ENCODE measurements around the gene MKKS. TPM values are rescaled to one million over a fixed set of nuclear protein-coding genes. Genes with fewer than 3 reads are reported as not detected.
"Not testable (repeated sequence)": the region's sequence is repeated elsewhere in the genome, so short reads cannot be mapped to it uniquely, and the experiment has no call there.

MKKS gene
- total RNA-seq, 1 experiment from 2014 or later = 12.1 TPM

DNA sequence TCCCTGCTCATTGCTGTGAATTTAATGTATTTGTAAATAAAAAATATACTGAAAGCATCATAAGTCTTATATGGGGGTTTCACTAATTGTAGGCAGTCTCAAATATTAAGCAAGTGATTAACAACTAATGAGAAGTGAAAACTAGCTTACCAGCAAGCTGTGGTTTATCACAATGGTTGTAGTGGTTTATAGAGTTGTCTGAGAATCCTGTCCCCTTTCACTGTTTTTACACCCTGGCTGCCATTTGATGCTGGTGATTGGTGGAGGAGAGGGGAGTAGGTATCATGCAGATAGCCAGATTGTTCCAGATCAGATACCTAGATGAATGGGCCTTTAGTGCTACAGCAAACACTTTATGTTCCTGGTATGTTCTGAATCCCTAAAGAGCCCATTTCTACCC lies 6.0 kb downstream of the MKKS start:
- Mint-ChIP-seq H3K27me3 (ENCODE audit: unreplicated experiment) (no peaks in the 10 kb centered on the region), H3K4me3 (ENCODE audit: low read depth, unreplicated experiment) (no peak overlapping the region), H3K36me3 (ENCODE audit: insufficient read depth, unreplicated experiment) (peaks cover 19% of the 10 kb centered on the region), H3K9me3 (ENCODE audit: low read depth, unreplicated experiment) (no peaks in the 10 kb centered on the region), H3K4me1 (ENCODE audit: low read depth, unreplicated experiment) (peaks cover 65% of the 10 kb centered on the region), H3K27ac (ENCODE audit: unreplicated experiment) (no peak overlapping the region)
- intact Hi-C loops (cut with micrococcal nuclease; ENCODE audit: unreplicated experiment) = loop anchor here (5.0 to 10.0 kb wide), 3 partner anchors 123 to 811 kb away; no protein-coding TSS in a partner anchor
- TF ChIP-seq, protein P1, sequence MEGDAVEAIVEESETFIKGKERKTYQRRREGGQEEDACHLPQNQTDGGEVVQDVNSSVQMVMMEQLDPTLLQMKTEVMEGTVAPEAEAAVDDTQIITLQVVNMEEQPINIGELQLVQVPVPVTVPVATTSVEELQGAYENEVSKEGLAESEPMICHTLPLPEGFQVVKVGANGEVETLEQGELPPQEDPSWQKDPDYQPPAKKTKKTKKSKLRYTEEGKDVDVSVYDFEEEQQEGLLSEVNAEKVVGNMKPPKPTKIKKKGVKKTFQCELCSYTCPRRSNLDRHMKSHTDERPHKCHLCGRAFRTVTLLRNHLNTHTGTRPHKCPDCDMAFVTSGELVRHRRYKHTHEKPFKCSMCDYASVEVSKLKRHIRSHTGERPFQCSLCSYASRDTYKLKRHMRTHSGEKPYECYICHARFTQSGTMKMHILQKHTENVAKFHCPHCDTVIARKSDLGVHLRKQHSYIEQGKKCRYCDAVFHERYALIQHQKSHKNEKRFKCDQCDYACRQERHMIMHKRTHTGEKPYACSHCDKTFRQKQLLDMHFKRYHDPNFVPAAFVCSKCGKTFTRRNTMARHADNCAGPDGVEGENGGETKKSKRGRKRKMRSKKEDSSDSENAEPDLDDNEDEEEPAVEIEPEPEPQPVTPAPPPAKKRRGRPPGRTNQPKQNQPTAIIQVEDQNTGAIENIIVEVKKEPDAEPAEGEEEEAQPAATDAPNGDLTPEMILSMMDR (IDR thresholded peaks at IDR 0.05; ENCODE audit: unreplicated experiment) = no peak
- BruUV-seq (replicated peaks) = no TSS peak
- CTCF ChIA-PET = no interaction called here
- DNase-seq = no peak

DNA sequence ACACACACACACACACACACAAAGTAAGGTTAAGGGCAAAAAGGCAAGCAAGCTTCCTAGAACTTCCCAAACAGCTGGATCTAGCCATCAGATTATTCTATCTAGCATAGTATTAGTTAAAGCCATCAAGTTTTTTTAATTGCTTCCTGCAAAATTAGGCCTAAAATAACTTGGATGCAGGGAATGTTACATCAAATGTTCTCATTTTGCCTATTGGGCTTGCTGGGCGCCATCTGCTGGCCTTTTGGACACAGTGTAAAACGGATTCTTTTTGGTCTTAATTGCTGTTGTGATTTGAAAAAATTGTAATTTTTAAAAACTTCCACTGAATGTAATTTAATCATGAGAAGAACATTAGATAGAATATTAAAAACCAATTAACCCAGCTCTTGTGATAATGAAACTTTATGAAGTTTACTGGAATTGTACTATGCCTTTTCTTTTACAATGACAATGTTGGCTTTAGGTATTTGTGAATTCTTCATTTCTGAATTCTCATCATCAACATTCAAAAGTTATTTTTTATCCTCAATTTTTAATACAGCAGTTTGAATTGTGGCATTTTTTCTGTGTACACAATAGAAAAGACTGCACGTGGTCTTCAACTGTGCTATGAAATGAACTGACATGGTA lies 6.8 kb downstream of the MKKS start:
- Mint-ChIP-seq H3K9me3 (ENCODE audit: low read depth, unreplicated experiment) (no peaks in the 10 kb centered on the region), H3K4me1 (ENCODE audit: low read depth, unreplicated experiment) (peaks cover 64% of the 10 kb centered on the region), H3K27me3 (ENCODE audit: unreplicated experiment) (no peaks in the 10 kb centered on the region), H3K36me3 (ENCODE audit: insufficient read depth, unreplicated experiment) (peaks cover 19% of the 10 kb centered on the region), H3K4me3 (ENCODE audit: low read depth, unreplicated experiment) (no peak overlapping the region), H3K27ac (ENCODE audit: unreplicated experiment) (peak overlapping the region; percentile 57)
- intact Hi-C loops (cut with micrococcal nuclease; ENCODE audit: unreplicated experiment) = loop anchor here (1.0 to 10.0 kb wide), 4 partner anchors 122 to 810 kb away; no protein-coding TSS in a partner anchor
- TF ChIP-seq, protein P1 (IDR thresholded peaks at IDR 0.05; ENCODE audit: unreplicated experiment) = peak; percentile 36
- CTCF ChIA-PET = interaction anchor here (1.1 kb wide), 1 partner anchor 39 kb away, joined by 3 read pairs; no protein-coding TSS in a partner anchor
- DNase-seq = peak; percentile 32
- BruUV-seq (replicated peaks) = no TSS peak

DNA sequence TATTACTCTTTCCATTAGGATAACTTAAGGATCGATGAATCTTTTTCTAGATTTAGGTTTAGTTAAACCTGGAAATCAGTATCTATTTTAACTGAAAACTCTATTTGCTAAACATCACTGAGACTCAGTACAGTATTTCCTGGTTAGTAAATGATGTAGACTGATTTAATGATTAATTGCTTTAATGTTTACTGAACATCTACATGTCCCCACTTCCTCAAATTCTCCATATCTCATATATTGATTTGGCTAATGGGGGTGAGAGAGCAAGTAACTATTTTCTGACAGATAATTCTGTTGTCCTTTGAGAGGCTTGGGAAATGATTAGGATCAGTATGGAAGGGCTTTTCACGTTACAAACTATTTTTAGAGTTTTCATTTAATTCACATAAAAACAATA lies 10.3 kb downstream of the MKKS start:
- no TSS peak for BruUV-seq (replicated peaks)

DNA sequence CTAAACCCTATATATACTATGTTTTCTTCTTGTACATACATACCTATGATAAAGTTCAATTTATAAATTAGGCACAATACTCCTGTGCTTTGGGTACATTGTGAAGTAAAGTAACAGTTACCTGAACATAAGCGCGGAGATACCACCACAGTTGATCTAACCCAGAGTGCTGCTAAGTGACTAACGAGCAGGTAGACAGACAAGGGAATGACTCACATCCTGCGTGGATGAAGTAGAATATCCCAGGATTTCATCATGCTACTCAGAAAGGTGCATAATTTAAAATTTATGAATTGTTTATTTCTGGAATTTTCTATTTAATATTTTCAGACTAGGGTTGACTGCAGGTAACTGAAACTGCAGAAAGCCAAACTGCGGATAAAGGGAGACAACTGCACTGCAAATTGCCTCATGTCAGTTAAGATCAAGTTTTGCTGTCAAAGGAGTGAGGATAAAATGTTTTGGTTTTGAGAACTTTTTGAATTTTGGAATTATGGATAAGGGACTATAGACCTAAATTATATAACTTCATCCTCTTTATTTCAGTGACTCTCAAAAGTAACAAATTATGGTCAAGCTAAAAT lies 14.4 kb downstream of the MKKS start:
- BruUV-seq (replicated peaks) = no TSS peak
- Mint-ChIP-seq H3K27me3 (ENCODE audit: unreplicated experiment) (no peaks in the 10 kb centered on the region), H3K36me3 (ENCODE audit: insufficient read depth, unreplicated experiment) (peaks cover 28% of the 10 kb centered on the region), H3K27ac (ENCODE audit: unreplicated experiment) (peak overlapping the region; percentile 72), H3K9me3 (ENCODE audit: low read depth, unreplicated experiment) (no peaks in the 10 kb centered on the region), H3K4me1 (ENCODE audit: low read depth, unreplicated experiment) (peaks cover 42% of the 10 kb centered on the region), H3K4me3 (ENCODE audit: low read depth, unreplicated experiment) (no peak overlapping the region)
- DNase-seq = peak; percentile 20
- CTCF ChIA-PET = interaction anchor here (0.6 kb wide), 1 partner anchor 178 kb away, joined by 3 read pairs; no protein-coding TSS in a partner anchor
- TF ChIP-seq, protein P1 (IDR thresholded peaks at IDR 0.05; ENCODE audit: unreplicated experiment) = no peak
- intact Hi-C loops (cut with micrococcal nuclease; ENCODE audit: unreplicated experiment) = loop anchor here (5.0 to 10.0 kb wide), 3 partner anchors 67 to 205 kb away; partner anchors contain the start of gene SNAP25

More for the DNA sequence above, 10.3 kb downstream of the MKKS start:
- TF ChIP-seq, protein P1 (IDR thresholded peaks at IDR 0.05; ENCODE audit: unreplicated experiment) = no peak
- Mint-ChIP-seq H3K4me3 (ENCODE audit: low read depth, unreplicated experiment) (peak overlapping the region; percentile 51), H3K36me3 (ENCODE audit: insufficient read depth, unreplicated experiment) (peaks cover 22% of the 10 kb centered on the region), H3K27ac (ENCODE audit: unreplicated experiment) (peak overlapping the region; percentile 94), H3K4me1 (ENCODE audit: low read depth, unreplicated experiment) (peaks cover 34% of the 10 kb centered on the region), H3K27me3 (ENCODE audit: unreplicated experiment) (no peaks in the 10 kb centered on the region), H3K9me3 (ENCODE audit: low read depth, unreplicated experiment) (no peaks in the 10 kb centered on the region)
- CTCF ChIA-PET = interaction anchor here (1.0 kb wide), 1 partner anchor 71 kb away, joined by 4 read pairs; no protein-coding TSS in a partner anchor
- intact Hi-C loops (cut with micrococcal nuclease; ENCODE audit: unreplicated experiment) = loop anchor here (5.0 to 10.0 kb wide), 2 partner anchors 71 to 119 kb away; no protein-coding TSS in a partner anchor
- DNase-seq = no peak

DNA sequence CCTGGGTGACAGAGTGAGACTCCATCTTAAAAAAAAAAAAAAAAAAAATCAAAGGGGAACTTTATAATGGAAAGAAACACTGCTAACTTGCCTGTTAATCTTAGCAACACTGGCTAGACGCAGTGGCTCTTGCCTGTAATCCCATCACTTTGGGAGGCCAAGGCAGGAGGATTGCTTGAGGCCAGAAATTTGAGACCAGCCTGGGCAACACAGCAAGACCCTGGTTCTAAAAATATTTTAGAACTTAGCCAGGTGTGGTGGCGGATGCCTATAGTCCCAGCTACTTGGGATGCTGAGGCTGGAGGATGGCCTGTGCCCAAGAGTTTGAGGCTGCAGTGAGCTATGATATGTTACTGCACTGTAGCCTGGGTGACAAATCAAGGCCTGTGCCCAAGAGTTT lies 16.8 kb downstream of the MKKS start:
- H3K4me3 Mint-ChIP-seq (ENCODE audit: low read depth, unreplicated experiment) = peak overlapping the region; percentile 33
- H3K27me3 Mint-ChIP-seq (ENCODE audit: unreplicated experiment); DNase-seq; CTCF ChIA-PET; H3K9me3 Mint-ChIP-seq (ENCODE audit: low read depth, unreplicated experiment); BruUV-seq (replicated peaks): not testable (repeated sequence)
- H3K4me1 Mint-ChIP-seq (ENCODE audit: low read depth, unreplicated experiment) = peaks cover 27% of the 10 kb centered on the region
- intact Hi-C loops (cut with micrococcal nuclease; ENCODE audit: unreplicated experiment) = loop anchor here (10.0 kb wide), 1 partner anchor 202 kb away; the partner anchor contains the start of gene SNAP25
- peaks cover 20% of the 10 kb centered on the region for H3K36me3 Mint-ChIP-seq (ENCODE audit: insufficient read depth, unreplicated experiment)
- peak overlapping the region; percentile 81 for H3K27ac Mint-ChIP-seq (ENCODE audit: unreplicated experiment)

Measured in Calu3 (cell line).